Calu3 (cell line): ENCODE results near the gene MAP1LC3C. TPM values are rescaled to one million over a fixed set of nuclear protein-coding genes. Genes with fewer than 3 reads are reported as not detected.

ENCODE experiments used
- BruUV-seq: library from RNA; stranded (reverse); fragments of 400-500 nt; replicated peaks from 2 replicates; lab custom pipeline; 2021; lab: Mats Ljungman, UMichigan
- CTCF ChIA-PET: fragments of 300-600 bp; sonication (Branson Sonifier 250); formaldehyde crosslinking; loops from one replicate; lab custom pipeline; 2022; ENCODE audit warnings: antibody characterized with exemption; lab: Charles Lee
- DNase-seq: peaks from one replicate; pipeline ENCODE4 v3.0.0; 2022
- H3K27ac Mint-ChIP-seq: one replicate; pipeline ENCODE4 v1.8.0; 2022; ENCODE audit warnings: mixed read lengths; ENCODE audit not compliant: unreplicated experiment
- H3K27me3 Mint-ChIP-seq: one replicate; pipeline ENCODE4 v1.8.0; 2022; ENCODE audit warnings: mixed read lengths; ENCODE audit not compliant: unreplicated experiment
- H3K36me3 Mint-ChIP-seq: one replicate; pipeline ENCODE4 v1.8.0; 2022; ENCODE audit warnings: mild to moderate bottlenecking, moderate library complexity, mixed read lengths; ENCODE audit not compliant: insufficient read depth, unreplicated experiment
- H3K4me1 Mint-ChIP-seq: one replicate; pipeline ENCODE4 v1.8.0; 2022; ENCODE audit warnings: mild to moderate bottlenecking, low read depth, mixed read lengths; ENCODE audit not compliant: unreplicated experiment
- H3K4me3 Mint-ChIP-seq: one replicate; pipeline ENCODE4 v1.8.0; 2022; ENCODE audit warnings: mild to moderate bottlenecking, low read depth, moderate library complexity, mixed read lengths; ENCODE audit not compliant: unreplicated experiment
- H3K9me3 Mint-ChIP-seq: one replicate; pipeline ENCODE4 v1.8.0; 2022; ENCODE audit warnings: low read depth, mixed read lengths; ENCODE audit not compliant: unreplicated experiment
- intact Hi-C: fragments of 100-400 bp; cut with micrococcal nuclease; formaldehyde crosslinking; loops from one replicate; pipeline ENCODE4 v1.10.0; 2022; ENCODE audit not compliant: unreplicated experiment
- total RNA-seq: library from RNA; stranded (reverse); gene quantifications from 2 replicates; pipeline ENCODE4 v1.2.3, GENCODE V29; 2022
- TF ChIP-seq, protein P1 (sequence below): fragments of 200-600 bp; IDR thresholded peaks from one replicate; pipeline ENCODE4 v1.8.0; 2022; ENCODE audit warnings: antibody characterized with exemption; ENCODE audit not compliant: unreplicated experiment

The MAP1LC3C gene
- total RNA-seq, 1 experiment from 2014 or later, result not detected

DNA sequence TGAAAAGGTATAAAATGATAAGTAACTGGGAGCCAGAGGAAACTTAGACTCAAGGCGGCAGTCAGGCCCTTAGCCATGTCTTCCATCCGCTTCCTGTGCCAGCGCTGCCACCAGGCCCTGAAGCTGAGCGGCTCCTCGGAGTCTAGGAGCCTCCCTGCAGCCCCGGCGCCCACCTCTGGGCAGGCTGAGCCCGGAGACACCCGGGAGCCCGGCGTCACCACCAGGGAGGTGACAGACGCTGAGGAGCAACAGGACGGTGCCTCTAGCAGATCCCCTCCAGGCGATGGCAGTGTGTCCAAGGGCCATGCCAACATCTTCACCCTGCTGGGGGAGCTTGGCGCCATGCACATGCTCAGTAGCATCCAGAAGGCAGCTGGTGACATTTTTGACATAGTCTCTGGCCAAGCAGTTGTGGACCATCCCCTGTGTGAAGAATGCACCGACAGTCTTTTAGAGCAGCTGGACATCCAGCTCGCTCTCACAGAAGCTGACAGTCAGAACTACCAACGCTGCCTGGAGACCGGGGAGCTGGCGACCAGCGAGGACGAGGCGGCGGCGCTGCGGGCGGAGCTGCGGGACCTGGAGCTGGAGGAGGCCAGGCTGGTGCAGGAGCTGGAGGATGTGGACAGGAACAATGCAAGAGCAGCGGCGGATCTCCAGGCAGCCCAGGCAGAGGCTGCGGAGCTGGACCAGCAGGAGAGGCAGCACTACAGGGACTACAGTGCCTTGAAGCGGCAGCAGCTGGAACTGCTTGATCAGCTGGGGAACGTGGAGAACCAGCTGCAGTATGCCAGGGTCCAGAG, 41.0 kb downstream of the MAP1LC3C start, which contains the start of gene BECN2:
BECN2 (plus strand) TSS at position 76 of the 803 bp plus-strand sequence; CDS start at position 76, 0 bp downstream.
- no TSS peak for BruUV-seq
- Mint-ChIP-seq H3K4me1 (no peaks in the 10 kb centered on the region), H3K9me3 (no peaks in the 10 kb centered on the region), H3K4me3 (no peak within 1 kb of the TSS), H3K27me3 (no peaks in the 10 kb centered on the region), H3K36me3 (no peaks in the 10 kb centered on the region), H3K27ac (no peak within 1 kb of the TSS)
- TF ChIP-seq, protein P1, sequence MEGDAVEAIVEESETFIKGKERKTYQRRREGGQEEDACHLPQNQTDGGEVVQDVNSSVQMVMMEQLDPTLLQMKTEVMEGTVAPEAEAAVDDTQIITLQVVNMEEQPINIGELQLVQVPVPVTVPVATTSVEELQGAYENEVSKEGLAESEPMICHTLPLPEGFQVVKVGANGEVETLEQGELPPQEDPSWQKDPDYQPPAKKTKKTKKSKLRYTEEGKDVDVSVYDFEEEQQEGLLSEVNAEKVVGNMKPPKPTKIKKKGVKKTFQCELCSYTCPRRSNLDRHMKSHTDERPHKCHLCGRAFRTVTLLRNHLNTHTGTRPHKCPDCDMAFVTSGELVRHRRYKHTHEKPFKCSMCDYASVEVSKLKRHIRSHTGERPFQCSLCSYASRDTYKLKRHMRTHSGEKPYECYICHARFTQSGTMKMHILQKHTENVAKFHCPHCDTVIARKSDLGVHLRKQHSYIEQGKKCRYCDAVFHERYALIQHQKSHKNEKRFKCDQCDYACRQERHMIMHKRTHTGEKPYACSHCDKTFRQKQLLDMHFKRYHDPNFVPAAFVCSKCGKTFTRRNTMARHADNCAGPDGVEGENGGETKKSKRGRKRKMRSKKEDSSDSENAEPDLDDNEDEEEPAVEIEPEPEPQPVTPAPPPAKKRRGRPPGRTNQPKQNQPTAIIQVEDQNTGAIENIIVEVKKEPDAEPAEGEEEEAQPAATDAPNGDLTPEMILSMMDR, result no peak
- no peak for DNase-seq
- CTCF ChIA-PET, result no interaction called here
- intact Hi-C loops, result no loop called here

DNA sequence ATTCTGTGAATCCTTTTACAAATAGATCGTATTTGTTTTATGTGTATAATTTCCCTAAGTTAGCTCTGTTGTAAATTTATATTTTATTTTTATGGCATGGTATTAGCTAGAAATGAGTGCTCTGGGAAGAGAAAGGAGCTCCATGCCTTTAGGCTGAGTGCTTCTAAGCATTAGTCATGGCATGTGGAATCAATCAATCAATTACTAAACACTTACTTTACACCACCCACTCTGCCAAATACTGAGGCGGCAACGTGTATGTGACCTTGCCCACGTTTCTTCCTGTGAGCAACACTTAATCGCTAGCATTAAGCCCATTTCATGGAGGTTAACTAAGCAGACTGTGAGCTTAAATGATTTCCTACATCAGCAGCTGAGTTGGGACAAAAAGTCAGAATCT, 48.5 kb downstream of the MAP1LC3C start:
- Mint-ChIP-seq H3K4me1 (no peaks in the 10 kb centered on the region), H3K9me3 (no peaks in the 10 kb centered on the region), H3K4me3 (no peak overlapping the region), H3K27ac (no peak overlapping the region), H3K27me3 (no peaks in the 10 kb centered on the region), H3K36me3 (no peaks in the 10 kb centered on the region)
- intact Hi-C loops, result loop anchor here (5.0 kb wide), 1 partner anchor 37 kb away; no protein-coding TSS in a partner anchor
- BruUV-seq, result no TSS peak
- CTCF ChIA-PET, result no interaction called here
- TF ChIP-seq, protein P1, result no peak
- no peak for DNase-seq

- H3K27ac Mint-ChIP-seq, result no peak overlapping the region
- H3K36me3 Mint-ChIP-seq, result peaks cover 7% of the 10 kb centered on the region
- BruUV-seq, result no TSS peak
- no peaks in the 10 kb centered on the region for H3K4me1 Mint-ChIP-seq
- H3K4me3 Mint-ChIP-seq, result no peak overlapping the region
- CTCF ChIA-PET, result no interaction called here
- intact Hi-C loops, result no loop called here
- no peak for DNase-seq
- no peaks in the 10 kb centered on the region for H3K27me3 Mint-ChIP-seq
- TF ChIP-seq, protein P1, result no peak
- no peaks in the 10 kb centered on the region for H3K9me3 Mint-ChIP-seq
These were observed 51.5 kb downstream of the MAP1LC3C start for GRCh38 chr1:241947354-241947753.

Other genes with a start within 250 kb of the MAP1LC3C start
- 19.9 and 36.3 TPM in 2 replicates for gene EXO1, start 150.9 kb downstream of the MAP1LC3C start, total RNA-seq
- not detected in 2 replicates for gene BECN2, start 41.3 kb downstream of the MAP1LC3C start, total RNA-seq